ENCODE measurements around the gene NPB. TPM values are rescaled to one million over a fixed set of nuclear protein-coding genes. Genes with fewer than 3 reads are reported as not detected.
A peak's percentile ranks its signal among the peaks of the same experiment; 100 is the strongest.

Gene NPB
- total and polyA plus RNA-seq, 2 of the 8 experiments (the other 6 are each of a cell fraction or from before 2014, with no cell fraction given): 1.5 to 2.5 TPM

DNA sequence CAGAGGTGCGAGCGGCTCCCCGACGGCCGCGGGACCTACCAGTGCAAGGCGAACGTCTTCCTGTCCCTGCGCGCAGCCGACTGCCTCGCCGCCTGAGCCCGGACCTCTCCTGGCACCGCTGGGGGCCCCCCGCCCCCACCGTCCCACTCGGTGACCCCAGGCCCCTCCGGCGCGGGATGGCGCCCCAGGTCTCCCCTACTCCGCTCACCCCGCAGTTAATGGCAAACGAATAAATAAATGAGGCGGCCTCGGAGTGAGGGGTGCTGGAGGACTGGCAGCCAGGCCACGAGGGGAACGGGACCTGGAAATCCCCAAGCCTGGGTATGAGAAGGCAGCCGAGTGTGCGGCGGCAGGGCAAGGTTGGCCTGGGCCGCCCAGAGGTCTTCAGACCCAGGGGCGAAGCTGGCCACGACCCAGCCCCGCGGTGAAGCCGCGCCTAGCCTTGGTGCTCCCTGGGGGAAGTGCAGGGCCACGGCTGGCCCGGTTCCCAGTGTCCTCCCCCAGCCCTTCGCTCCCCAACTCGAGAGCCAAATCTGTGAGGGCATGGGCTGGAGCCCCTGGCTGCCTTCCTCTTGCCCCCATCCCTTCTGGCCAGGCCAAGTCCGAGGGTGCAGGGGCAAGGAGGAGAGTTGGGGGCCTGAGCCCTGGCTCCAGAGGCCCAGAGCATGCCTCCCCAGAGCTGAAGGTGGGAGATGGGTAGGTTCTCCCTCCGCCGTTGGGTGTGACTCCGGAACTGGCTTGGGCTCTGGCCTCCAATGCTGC, 796 bp downstream of the NPB start:
- Histone ChIP-seq H3K18ac (ENCODE audit: extremely low read depth, low read length) (no peak overlapping the region; the same call in 1 of the 2 replicates), H4K20me1 (replicated peaks in 1 of 2; ENCODE audit: control insufficient read depth in 1 of 2, insufficient read depth in 2 of 2, low read length in 2 of 2) (peaks cover 5 to 13% of the 10 kb centered on the region in 2 experiments), H3K27me3 (replicated peaks in 1 of 4; ENCODE audit: control insufficient read depth in 3 of 4, extremely low read depth in 1 of 4, insufficient read depth in 3 of 4, low read length in 3 of 4) (peaks cover 0 to 22% (median 14%) of the 10 kb centered on the region in 4 experiments; a peak in 5 of 7 replicates), H2BK12ac (ENCODE audit: low read depth, low read length) (no peak overlapping the region), H2BK20ac (ENCODE audit: low read length) (no peak overlapping the region), H3K4me2 (ENCODE audit: insufficient read depth in 1 of 2, low read depth in 2 of 2, low read length in 2 of 2) (peak overlapping the region; percentile 63 to 86), H3K36me3 (ENCODE audit: control insufficient read depth in 2 of 4, insufficient read depth in 4 of 4, low read length in 3 of 4) (peaks cover 2 to 11% (median 7%) of the 10 kb centered on the region in 4 experiments; a peak in 6 of 8 replicates), H3K79me2 (ENCODE audit: control insufficient read depth in 1 of 2, insufficient read depth in 2 of 2, low read length in 2 of 2) (no peaks in the 10 kb centered on the region), H3K4ac (replicated peaks; ENCODE audit: insufficient read length, low read depth, low read length) (peak overlapping the region; percentile 78), H3K9me3 (ENCODE audit: insufficient read depth in 2 of 2, low read depth in 1 of 2, low read length in 1 of 2) (no peaks in the 10 kb centered on the region), H3K4me1 (replicated peaks in 1 of 4; ENCODE audit: control insufficient read depth in 3 of 4, insufficient read depth in 4 of 4, low read length in 3 of 4) (peaks cover 0 to 8% (median 2%) of the 10 kb centered on the region in 4 experiments; a peak in 3 of 7 replicates), H4K91ac (replicated peaks; ENCODE audit: insufficient read length, low read length) (peak overlapping the region; percentile 17), H4K5ac (ENCODE audit: insufficient read length, low read depth, low read length) (peak overlapping the region; percentile 2), H2AFZ (ENCODE audit: low read length) (no peak overlapping the region), H3K9ac (replicated peaks in 1 of 4; ENCODE audit: extremely low read depth in 1 of 4, low read depth in 3 of 4, low read length in 3 of 4) (no peak overlapping the region), H3K14ac (ENCODE audit: insufficient read length) (no peak overlapping the region), H2BK5ac (ENCODE audit: low read depth, low read length) (no peak overlapping the region), H2BK15ac (ENCODE audit: low read length) (no peak overlapping the region), H3K4me3 (ENCODE audit: extremely low read depth in 1 of 4, insufficient read depth in 2 of 4, low read depth in 3 of 4, low read length in 4 of 4) (peak overlapping the region; percentile 19 to 61 (median 44)), H4K8ac (ENCODE audit: extremely low read depth, insufficient read depth, low read length) (peak overlapping the region; percentile 64), H3K23ac (ENCODE audit: insufficient read length) (no peak overlapping the region), H2AK5ac (ENCODE audit: low read depth, low read length) (no peak overlapping the region), H3K56ac (replicated peaks; ENCODE audit: insufficient read length, low read depth, low read length) (no peak overlapping the region), H3K79me1 (ENCODE audit: low read depth, low read length) (no peaks in the 10 kb centered on the region; the same call in 1 of the 2 replicates), H3K23me2 (ENCODE audit: low read depth, low read length) (peaks cover 6% of the 10 kb centered on the region; the same call in 1 of the 2 replicates), H3K27ac (ENCODE audit: low read depth, low read length) (no peak overlapping the region), H2BK120ac (replicated peaks; ENCODE audit: low read depth, low read length) (no peak overlapping the region)
- FAIRE-seq (no peak), DNase-seq (ENCODE audit: low read depth in 1 of 2, low spot score in 2 of 2) (no peak)
- WGBS, 2 experiments (ENCODE audit: extremely low coverage in 1 of 2, insufficient coverage in 1 of 2, insufficient read length in 1 of 2, insufficient replicate concordance in 2 of 2, low coverage in 1 of 2, low lambda C conversion rate in 2 of 2, missing lambda C conversion rate in 1 of 2): 38% methylated on average over 30 of the region's 47 CpGs; no CpG with 5 or more reads in 1 of the 2 experiments
- POLR2A ChIA-PET (ENCODE audit: partially characterized antibody): interaction anchor here (0.8 to 4.0 kb wide), 11 partner anchors 9 to 34 kb away, joined by 3 to 29 read pairs (median 5); partner anchors contain the start of genes ALYREF, ANAPC11, MAFG and PCYT2
- CTCF ChIA-PET (ENCODE audit: partially characterized antibody): interaction anchor here (2.7 kb wide), 1 partner anchor 33 kb away, joined by 10 read pairs; no protein-coding TSS in a partner anchor
- TF ChIP-seq RBBP5 (IDR thresholded peaks at IDR 0.05; ENCODE audit: borderline replicate concordance, low read depth, low read length): no peak
- TF ChIP-seq, protein P1, sequence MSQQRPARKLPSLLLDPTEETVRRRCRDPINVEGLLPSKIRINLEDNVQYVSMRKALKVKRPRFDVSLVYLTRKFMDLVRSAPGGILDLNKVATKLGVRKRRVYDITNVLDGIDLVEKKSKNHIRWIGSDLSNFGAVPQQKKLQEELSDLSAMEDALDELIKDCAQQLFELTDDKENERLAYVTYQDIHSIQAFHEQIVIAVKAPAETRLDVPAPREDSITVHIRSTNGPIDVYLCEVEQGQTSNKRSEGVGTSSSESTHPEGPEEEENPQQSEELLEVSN (IDR thresholded peaks at IDR 0.05): peak; percentile 22; the same call in 1 of the 2 replicates
- peak; percentile 70; the same call in 1 of the 2 replicates for TF ChIP-seq GABPA (IDR thresholded peaks at IDR 0.05; ENCODE audit: borderline replicate concordance, insufficient read depth, low read length)
- TF ChIP-seq EZH2 (IDR thresholded peaks at IDR 0.05; ENCODE audit: low read depth, low read length, severe bottlenecking): peak; percentile 18
- TF ChIP-seq, protein P2, sequence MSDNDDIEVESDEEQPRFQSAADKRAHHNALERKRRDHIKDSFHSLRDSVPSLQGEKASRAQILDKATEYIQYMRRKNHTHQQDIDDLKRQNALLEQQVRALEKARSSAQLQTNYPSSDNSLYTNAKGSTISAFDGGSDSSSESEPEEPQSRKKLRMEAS (IDR thresholded peaks at IDR 0.05): peak; percentile 15; the same call in 1 of the 2 replicates
